HepG2 (cell line): ENCODE data around the gene COQ10B. TPM values are rescaled to one million over a fixed set of nuclear protein-coding genes. Genes with fewer than 3 reads are reported as not detected.

Experiments used
- ATF1 ChIP-seq: IDR thresholded peaks from 2 replicates; pipeline ENCODE4 v1.6.1; 2016; ENCODE audit warnings: mild to moderate bottlenecking, control low read depth
- BCL6 ChIP-seq: IDR thresholded peaks from 2 replicates; pipeline ENCODE4 v1.6.1; 2016; ENCODE audit warnings: missing genetic modification reagents, missing compliant biosample characterization
- ERF ChIP-seq: IDR thresholded peaks from 2 replicates; pipeline ENCODE4 v1.6.1; 2018; ENCODE audit warnings: missing biosample characterization, missing genetic modification reagents
- EZH2 ChIP-seq: conservative IDR thresholded peaks from 2 replicates; pipeline ENCODE4 v1.6.1; 2012; ENCODE audit warnings: mild to moderate bottlenecking, low read depth, low read length, moderate library complexity
- FOXC1 ChIP-seq: sonication (generic); formaldehyde crosslinking; IDR thresholded peaks from 2 replicates; pipeline ENCODE4 v1.8.0; 2022; ENCODE audit warnings: mild to moderate bottlenecking, missing genetic modification reagents, borderline replicate concordance
- HBP1 ChIP-seq: IDR thresholded peaks from 2 replicates; pipeline ENCODE4 v1.6.1; 2016; ENCODE audit warnings: low read depth, control low read depth
- KDM5A ChIP-seq: fragments of 200-600 bp; sonication (generic); IDR thresholded peaks from 2 replicates; pipeline ENCODE4 v1.7.0; 2018; ENCODE audit warnings: antibody characterized with exemption, mild to moderate bottlenecking, low read length, borderline replicate concordance
- KDM5B ChIP-seq: sonication (generic); formaldehyde crosslinking; IDR thresholded peaks from 2 replicates; pipeline ENCODE4 v1.4.0; 2020; ENCODE audit warnings: missing genetic modification reagents, mild to moderate bottlenecking, borderline replicate concordance
- MAFG ChIP-seq: sonication (generic); formaldehyde crosslinking; IDR thresholded peaks from 2 replicates; pipeline ENCODE4 v1.5.1; 2020; ENCODE audit warnings: mild to moderate bottlenecking, missing genetic modification reagents
- NR2F2 ChIP-seq: IDR thresholded peaks from 2 replicates; pipeline ENCODE4 v1.6.1; 2012; ENCODE audit warnings: low read depth, inconsistent platforms, borderline replicate concordance
- RBAK ChIP-seq: sonication (generic); formaldehyde crosslinking; IDR thresholded peaks from 2 replicates; pipeline ENCODE4 v1.5.1; 2020; ENCODE audit warnings: mild to moderate bottlenecking, missing genetic modification reagents
- SALL1 ChIP-seq: sonication (generic); formaldehyde crosslinking; IDR thresholded peaks from 2 replicates; pipeline ENCODE4 v1.8.0; 2022; ENCODE audit warnings: mild to moderate bottlenecking, missing genetic modification reagents
- SOX5 ChIP-seq: IDR thresholded peaks from 2 replicates; pipeline ENCODE4 v1.6.1; 2016; ENCODE audit warnings: borderline replicate concordance
- YEATS2 ChIP-seq: sonication (generic); formaldehyde crosslinking; IDR thresholded peaks from 2 replicates; pipeline ENCODE4 v1.4.0; 2020; ENCODE audit warnings: missing genetic modification reagents, borderline replicate concordance
- ZBTB46 ChIP-seq: sonication (generic); formaldehyde crosslinking; IDR thresholded peaks from 2 replicates; pipeline ENCODE4 v1.4.0; 2020; ENCODE audit warnings: mild to moderate bottlenecking, missing genetic modification reagents, borderline replicate concordance
- ZFP1 ChIP-seq: IDR thresholded peaks from 2 replicates; pipeline ENCODE4 v1.6.1; 2016
- ZKSCAN1 ChIP-seq: fragments of 150-350 bp; IDR thresholded peaks from 2 replicates; pipeline ENCODE4 v1.6.1; 2014; ENCODE audit warnings: low read length
- ZNF260 ChIP-seq: sonication (generic); formaldehyde crosslinking; IDR thresholded peaks from 2 replicates; pipeline ENCODE4 v1.4.0; 2020; ENCODE audit warnings: missing genetic modification reagents, low read depth, mild to moderate bottlenecking, borderline replicate concordance
- ZNF331 ChIP-seq: sonication (generic); formaldehyde crosslinking; IDR thresholded peaks from 2 replicates; pipeline ENCODE4 v1.4.0; 2020; ENCODE audit warnings: missing genetic modification reagents
- ZNF501 ChIP-seq: sonication (generic); formaldehyde crosslinking; IDR thresholded peaks from 2 replicates; pipeline ENCODE4 v1.5.1; 2020; ENCODE audit warnings: mild to moderate bottlenecking, moderate library complexity, missing genetic modification reagents
- ZNF530 ChIP-seq: sonication (generic); formaldehyde crosslinking; IDR thresholded peaks from 2 replicates; pipeline ENCODE4 v1.5.0; 2020; ENCODE audit warnings: low read depth, mild to moderate bottlenecking, missing genetic modification reagents
- ZNF879 ChIP-seq: sonication (generic); formaldehyde crosslinking; IDR thresholded peaks from 2 replicates; pipeline ENCODE4 v1.8.1; 2023; ENCODE audit warnings: missing genetic modification reagents
- polyA plus RNA-seq, 8 experiments: library from polyadenylated mRNA; depleted of rRNA in 3 of 8; stranded (reverse) in 7 of 8; unstranded in 1 of 8; fragments of >200 nt; fragmentation: Illumina TruSeq in 4 of 8; extraction: Trizol in 4 of 8; gene quantifications; 2 replicates each; pipeline versions ENCODE4 v1.2.1 to v1.2.3, GENCODE V29; 2011 to 2016; ENCODE audit warnings: low read depth in 4 of 8, missing spikeins in 1 of 8, mixed read lengths in 1 of 8; ENCODE audit not compliant: insufficient read depth in 1 of 8
- total RNA-seq, 5 experiments: library from RNA; depleted of rRNA; stranded (reverse); fragments of >200 nt; fragmentation: Illumina TruSeq; extraction: Trizol; gene quantifications; 2 replicates each; pipeline ENCODE4 v1.2.3, GENCODE V29; 2016; ENCODE audit warnings: low read depth in 1 of 5
- TF ChIP-seq, protein P1 (sequence below): sonication (generic); formaldehyde crosslinking; conservative IDR thresholded peaks from 2 replicates; pipeline ENCODE4 v1.4.0; 2020; ENCODE audit warnings: missing genetic modification reagents
- TF ChIP-seq, protein P2 (sequence below): sonication (generic); formaldehyde crosslinking; IDR thresholded peaks from 2 replicates; pipeline ENCODE4 v1.5.0; 2020; ENCODE audit warnings: mild to moderate bottlenecking, missing genetic modification reagents

Gene COQ10B
- total and polyA plus RNA-seq, 2 of the 13 experiments (the other 11 are each of a cell fraction or from before 2014, with no cell fraction given), result 4.6 to 34.9 TPM

- peak; percentile 95; the same call in 1 of the 2 replicates for TF ChIP-seq YEATS2 (CRISPR knock-in tag)
- TF ChIP-seq MAFG (CRISPR knock-in tag), result no peak
- TF ChIP-seq ATF1, result no peak; the same call in 1 of the 2 replicates
- no peak for TF ChIP-seq EZH2
- TF ChIP-seq ZBTB46 (CRISPR knock-in tag), result no peak
- TF ChIP-seq ZNF331 (CRISPR knock-in tag), result peak; percentile 84
- no peak for TF ChIP-seq ERF (CRISPR knock-in tag)
- peak; percentile 72 for TF ChIP-seq SOX5 (CRISPR knock-in tag)
- peak; percentile 93 for TF ChIP-seq SALL1 (CRISPR knock-in tag)
- peak; percentile 56 for TF ChIP-seq ZFP1
- TF ChIP-seq ZNF879, result no peak
- peak; percentile 97 for TF ChIP-seq ZNF501 (CRISPR knock-in tag)
- peak; percentile 49; the same call in 1 of the 2 replicates for TF ChIP-seq RBAK (CRISPR knock-in tag)
- no peak for TF ChIP-seq NR2F2
- no peak for TF ChIP-seq ZNF260 (CRISPR knock-in tag)
- TF ChIP-seq BCL6, result peak; percentile 64; the same call in 1 of the 2 replicates
- TF ChIP-seq HBP1, result peak; percentile 85
- no peak for TF ChIP-seq ZNF530 (CRISPR knock-in tag)
- TF ChIP-seq KDM5B, result peak; percentile 93; the same call in 1 of the 2 replicates
- TF ChIP-seq FOXC1 (CRISPR knock-in tag), result 0 out of 2 replicates have a peak, but pooled peaks have one; percentile 55
- TF ChIP-seq, protein P1, sequence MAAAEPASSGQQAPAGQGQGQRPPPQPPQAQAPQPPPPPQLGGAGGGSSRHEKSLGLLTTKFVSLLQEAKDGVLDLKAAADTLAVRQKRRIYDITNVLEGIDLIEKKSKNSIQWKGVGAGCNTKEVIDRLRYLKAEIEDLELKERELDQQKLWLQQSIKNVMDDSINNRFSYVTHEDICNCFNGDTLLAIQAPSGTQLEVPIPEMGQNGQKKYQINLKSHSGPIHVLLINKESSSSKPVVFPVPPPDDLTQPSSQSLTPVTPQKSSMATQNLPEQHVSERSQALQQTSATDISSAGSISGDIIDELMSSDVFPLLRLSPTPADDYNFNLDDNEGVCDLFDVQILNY (CRISPR knock-in tag), result peak; percentile 31
- TF ChIP-seq ZKSCAN1, result peak; percentile 13; the same call in 1 of the 2 replicates
- TF ChIP-seq, protein P2, sequence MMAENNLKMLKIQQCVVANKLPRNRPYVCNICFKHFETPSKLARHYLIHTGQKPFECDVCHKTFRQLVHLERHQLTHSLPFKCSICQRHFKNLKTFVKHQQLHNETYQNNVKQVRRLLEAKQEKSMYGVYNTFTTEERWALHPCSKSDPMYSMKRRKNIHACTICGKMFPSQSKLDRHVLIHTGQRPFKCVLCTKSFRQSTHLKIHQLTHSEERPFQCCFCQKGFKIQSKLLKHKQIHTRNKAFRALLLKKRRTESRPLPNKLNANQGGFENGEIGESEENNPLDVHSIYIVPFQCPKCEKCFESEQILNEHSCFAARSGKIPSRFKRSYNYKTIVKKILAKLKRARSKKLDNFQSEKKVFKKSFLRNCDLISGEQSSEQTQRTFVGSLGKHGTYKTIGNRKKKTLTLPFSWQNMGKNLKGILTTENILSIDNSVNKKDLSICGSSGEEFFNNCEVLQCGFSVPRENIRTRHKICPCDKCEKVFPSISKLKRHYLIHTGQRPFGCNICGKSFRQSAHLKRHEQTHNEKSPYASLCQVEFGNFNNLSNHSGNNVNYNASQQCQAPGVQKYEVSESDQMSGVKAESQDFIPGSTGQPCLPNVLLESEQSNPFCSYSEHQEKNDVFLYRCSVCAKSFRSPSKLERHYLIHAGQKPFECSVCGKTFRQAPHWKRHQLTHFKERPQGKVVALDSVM, result 0 out of 2 replicates have a peak, but pooled peaks have one; percentile 58
- peak; percentile 94 for TF ChIP-seq KDM5A
Observed at GRCh38 chr2:197434541-197435513, 18.5 kb upstream of the COQ10B start, which contains the start of gene SF3B1 (continued).
